K562 (cell line): Measurements from ENCODE around the gene ICOSLG. TPM values are rescaled to one million over a fixed set of nuclear protein-coding genes. Genes with fewer than 3 reads are reported as not detected.

Source experiments
- ATAC-seq: fragments of 200-7000 bp; cut with Tn5 transposase; 3 replicates; pipeline ENCODE4 v1.9.1; 2020; ENCODE audit warnings: moderate library complexity
- BruUV-seq: library from RNA; stranded (reverse); fragments of 400-500 nt; replicated peaks from 2 replicates; lab custom pipeline; 2021; lab: Mats Ljungman, UMichigan
- CTCF ChIA-PET: fragments of 300-600 bp; formaldehyde crosslinking; extraction: SDS; loops from one replicate; lab custom pipeline; 2021; ENCODE audit warnings: low intra/inter-chr PET ratio; lab: Yijun Ruan, JAX
- POLR2A ChIA-PET: fragments of 300-600, 350-650 bp; sonication (Branson Sonifier 250); formaldehyde crosslinking; extraction: SDS; loops from one replicate; lab custom pipeline; 2021; ENCODE audit warnings: antibody characterized with exemption, inconsistent platforms; lab: Yijun Ruan, JAX
- DNase-seq, 4 experiments: peaks; one replicate each; pipeline versions ENCODE4 v3.0.0 to v3.0.0-alpha.2; 2011 to 2018; ENCODE audit warnings: low spot score in 3 of 4, mixed read lengths in 3 of 4; ENCODE audit errors: extremely low read depth in 1 of 4
- FAIRE-seq: peaks from 2 replicates; lab custom pipeline; 2011; peaks lifted over from hg19 to GRCh38; lab: Jason Lieb, UNC
- H2AFZ ChIP-seq: 2 replicates; pipeline ENCODE4 v1.6.0; 2011; ENCODE audit warnings: low read depth, low read length, control low read depth, inconsistent platforms
- H3K27ac ChIP-seq: fragments of 200-600 bp; 3 replicates; pipeline ENCODE4 v1.8.0; 2011; ENCODE audit warnings: low read depth, mild to moderate bottlenecking, control low read depth, inconsistent platforms, low read length, moderate library complexity, mixed read lengths; ENCODE audit errors: extremely low read depth
- H3K27me3 ChIP-seq, 2 experiments: fragments of 300-600 bp in 1 of 2; 2 replicates in 1 of 2; 3 replicates in 1 of 2; pipeline versions ENCODE4 v1.6.0 to v1.8.0; 2011; ENCODE audit warnings: inconsistent platforms in 2 of 2, low read length in 2 of 2, mild to moderate bottlenecking in 1 of 2, mixed read lengths in 1 of 2, moderate library complexity in 1 of 2; ENCODE audit not compliant: control insufficient read depth in 2 of 2, insufficient read depth in 2 of 2
- H3K36me3 ChIP-seq: fragments of 300-600 bp; 3 replicates; pipeline ENCODE4 v1.8.0; 2011; ENCODE audit warnings: mild to moderate bottlenecking, low read length, inconsistent platforms; ENCODE audit not compliant: control insufficient read depth, insufficient read depth
- H3K4me1 ChIP-seq, 2 experiments: fragments of 200-600 bp in 1 of 2; replicated peaks in 1 of 2; 2 replicates in 1 of 2; 3 replicates in 1 of 2; pipeline versions ENCODE4 v1.5.1 to v1.8.0; 2011; ENCODE audit warnings: inconsistent platforms in 2 of 2, low read length in 2 of 2, mild to moderate bottlenecking in 1 of 2, mixed read lengths in 1 of 2, moderate library complexity in 1 of 2; ENCODE audit not compliant: control insufficient read depth in 2 of 2, insufficient read depth in 2 of 2
- H3K4me2 ChIP-seq: 2 replicates; pipeline ENCODE4 v1.6.1; 2011; ENCODE audit warnings: low read length, control low read depth, inconsistent platforms, mixed read lengths; ENCODE audit not compliant: insufficient read depth
- H3K4me3 ChIP-seq: fragments of 200-600 bp; sonication (generic), shearing (Covaris generic); 2 replicates; pipeline ENCODE4 v1.5.1; 2016; ENCODE audit warnings: control low read depth, inconsistent platforms
- H3K79me2 ChIP-seq: fragments of 200-600 bp; 3 replicates; pipeline ENCODE4 v1.8.0; 2011; ENCODE audit warnings: low read length, inconsistent platforms; ENCODE audit not compliant: control insufficient read depth, insufficient read depth
- H3K9ac ChIP-seq, 2 experiments: 2 replicates each; pipeline versions ENCODE4 v1.6.0 to v1.6.1; 2011; ENCODE audit warnings: low read depth in 2 of 2, low read length in 2 of 2, control low read depth in 1 of 2, inconsistent platforms in 1 of 2, mild to moderate bottlenecking in 1 of 2, mixed read lengths in 1 of 2; ENCODE audit not compliant: insufficient read depth in 1 of 2
- H3K9me1 ChIP-seq: one replicate; pipeline ENCODE4 v1.6.0; 2011; ENCODE audit warnings: inconsistent platforms, mild to moderate bottlenecking, low read length, moderate library complexity; ENCODE audit not compliant: control insufficient read depth, insufficient read depth
- H3K9me3 ChIP-seq: replicated peaks from 2 replicates; pipeline ENCODE4 v1.5.1; 2011; ENCODE audit warnings: low read depth, low read length, inconsistent platforms; ENCODE audit not compliant: control insufficient read depth, insufficient read depth
- H4K20me1 ChIP-seq: replicated peaks from 2 replicates; pipeline ENCODE4 v1.6.1; 2011; ENCODE audit warnings: low read length, inconsistent platforms, mixed read lengths; ENCODE audit not compliant: control insufficient read depth, insufficient read depth
- EP300 ChIP-seq: IDR thresholded peaks from 2 replicates; pipeline ENCODE4 v1.6.1; 2012; ENCODE audit warnings: low read length, improper control_type of control experiment
- FOXJ3 ChIP-seq: sonication (generic); formaldehyde crosslinking; IDR thresholded peaks from 2 replicates; pipeline ENCODE4 v1.4.0; 2020; ENCODE audit warnings: mild to moderate bottlenecking, missing genetic modification reagents
- HNRNPH1 ChIP-seq: fragments of 200-400 bp; formaldehyde crosslinking; optimal IDR thresholded peaks from 2 replicates; pipeline ENCODE3; 2017; ENCODE audit warnings: low read depth, mild to moderate bottlenecking, low read length, moderate library complexity
- KLF6 ChIP-seq: fragments of 250-450 bp; sonication (Bioruptor Pico); IDR thresholded peaks from 2 replicates; pipeline ENCODE4 v1.4.0; 2020; ENCODE audit warnings: mild to moderate bottlenecking, moderate library complexity, borderline replicate concordance
- SREBF2 ChIP-seq: sonication (generic); formaldehyde crosslinking; IDR thresholded peaks from 2 replicates; pipeline ENCODE4 v1.4.0; 2020; ENCODE audit warnings: mild to moderate bottlenecking, missing genetic modification reagents
- SUPT5H ChIP-seq: fragments of 450-650 bp; IDR thresholded peaks from 2 replicates; pipeline ENCODE4 v1.6.1; 2016
- U2AF1 ChIP-seq: fragments of 200-400 bp; formaldehyde crosslinking; optimal IDR thresholded peaks from 2 replicates; pipeline ENCODE3; 2017; ENCODE audit warnings: mild to moderate bottlenecking, low read depth, low read length, moderate library complexity
- WHSC1 ChIP-seq: IDR thresholded peaks from one replicate; pipeline ENCODE4 v1.6.1; 2012; ENCODE audit warnings: low read length, control low read depth, inconsistent platforms
- ZNF253 ChIP-seq: fragments of 250-450 bp; sonication (Bioruptor Pico); conservative IDR thresholded peaks from 2 replicates; pipeline ENCODE4 v1.6.1; 2021; ENCODE audit warnings: mild to moderate bottlenecking
- WGBS: fragments of 100-300 bp; shearing (Covaris generic); methylation state at CpG from one replicate; pipeline ENCODE4 v1.1.6; 2016; ENCODE audit warnings: low coverage, mixed read lengths; ENCODE audit not compliant: insufficient coverage; ENCODE audit errors: missing lambda C conversion rate; 5-methylcytosine and 5-hydroxymethylcytosine counted together
- in situ Hi-C: fragments of 300-500 bp; cut with MboI; formaldehyde crosslinking; loops from 4 replicates; pipeline ENCODE4 v1.15.0; 2018; ENCODE audit warnings: inconsistent platforms, mixed read lengths
- intact Hi-C: fragments of 100-400 bp; cut with micrococcal nuclease; formaldehyde crosslinking; loops from 2 replicates; pipeline ENCODE4 v1.14.2; 2022
- polyA plus RNA-seq, 8 experiments: library from polyadenylated mRNA; depleted of rRNA in 4 of 8; stranded (reverse) in 5 of 8; unstranded in 3 of 8; fragments of >200 nt; fragmentation: Nextera tagmentation in 2 of 8; fragmentation: Illumina TruSeq in 1 of 8; extraction: Ambion mirVana in 2 of 8; extraction: Trizol in 1 of 8; gene quantifications; 2 replicates each; pipeline versions ENCODE4 v1.2.1 to v1.2.3, GENCODE V29; 2011 to 2014; ENCODE audit warnings: inconsistent platforms in 1 of 8, missing spikeins in 1 of 8
- total RNA-seq, 7 experiments: library from RNA; depleted of rRNA in 6 of 7; stranded (reverse); fragments of >200 nt in 6 of 7; fragmentation: Illumina TruSeq in 2 of 7; extraction: Trizol in 2 of 7; gene quantifications; 2 replicates each; pipeline versions ENCODE4 v1.2.1 to v1.2.3, GENCODE V29; 2011 to 2021; ENCODE audit warnings: low replicate concordance in 1 of 7
- TF ChIP-seq, protein P1 (sequence below): sonication (generic); formaldehyde crosslinking; IDR thresholded peaks from 2 replicates; pipeline ENCODE4 v1.9.0; 2022; ENCODE audit warnings: mild to moderate bottlenecking, missing genetic modification reagents
- TF ChIP-seq, protein P2 (sequence below): fragments of 250-450 bp; sonication (Bioruptor Pico); IDR thresholded peaks from 2 replicates; pipeline ENCODE4 v1.9.0; 2021; ENCODE audit warnings: mild to moderate bottlenecking, inconsistent platforms

Gene ICOSLG
- total and polyA plus RNA-seq, 9 of the 15 experiments (the other 6 are each of a cell fraction or from before 2014, with no cell fraction given): 0.01 to 1.4 (median 0.15) TPM

DNA sequence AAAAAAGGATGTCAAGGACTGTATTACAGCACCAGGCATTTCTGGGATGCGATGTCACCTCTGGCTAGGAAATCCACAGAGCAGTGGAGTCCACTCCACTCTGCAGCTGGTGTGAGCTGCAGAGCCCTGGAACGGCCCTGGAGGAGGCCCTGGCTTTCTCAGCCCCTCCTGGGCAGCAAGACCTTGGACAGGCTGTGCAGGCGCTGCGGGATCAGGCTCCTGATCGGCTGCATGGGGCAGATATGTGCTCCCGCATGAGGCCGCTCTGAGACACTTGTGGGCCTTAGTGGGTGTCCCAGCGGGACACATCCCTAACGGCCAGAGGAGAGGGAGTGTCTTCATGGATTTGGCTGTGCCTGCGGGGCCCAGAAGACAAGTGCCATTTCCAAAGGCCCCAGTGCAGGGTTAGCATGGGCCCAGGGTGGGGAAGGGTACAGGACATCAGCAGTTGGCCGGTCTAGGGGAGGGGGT lies 14.8 kb upstream of the ICOSLG start:
- no peak for TF ChIP-seq SREBF2 (CRISPR knock-in tag)
- Histone ChIP-seq H4K20me1 (no peaks in the 10 kb centered on the region; the same call in 1 of the 2 replicates), H3K9me3 (no peaks in the 10 kb centered on the region), H3K36me3 (no peaks in the 10 kb centered on the region), H3K9me1 (no peaks in the 10 kb centered on the region), H3K4me1 (peaks cover 0 to 12% of the 10 kb centered on the region in 2 experiments; a peak in 2 of 5 replicates), H3K9ac (peak overlapping the region in 1 of 2 experiments; percentile 50; a peak in 1 of 4 replicates), H3K27me3 (peaks cover 36 to 59% of the 10 kb centered on the region in 2 experiments), H3K27ac (no peak overlapping the region), H3K4me2 (no peak overlapping the region), H3K4me3 (no peak overlapping the region), H2AFZ (no peak overlapping the region), H3K79me2 (no peaks in the 10 kb centered on the region)
- WGBS: 10% methylated on average over 11 of the region's 11 CpGs
- POLR2A ChIA-PET: no interaction called here
- intact Hi-C loops (no loop called here), in situ Hi-C loops (no loop called here)
- FAIRE-seq (no peak), ATAC-seq (0 out of 3 replicates have a peak, but pooled peaks have one; percentile 21), DNase-seq (peak in 1 of 4 experiments; percentile 10)
- BruUV-seq: no TSS peak
- CTCF ChIA-PET: no interaction called here

GRCh38 chr21:44253832-44254710 lies 13.3 kb upstream of the ICOSLG start:
- Histone ChIP-seq H3K9ac (0 out of 4 replicates have a peak overlapping the region, but pooled peaks of 1 of the 2 experiments have one; percentile 45), H4K20me1 (no peaks in the 10 kb centered on the region; the same call in 1 of the 2 replicates), H3K79me2 (no peaks in the 10 kb centered on the region), H3K4me3 (no peak overlapping the region), H3K9me1 (no peaks in the 10 kb centered on the region), H3K4me1 (peaks cover 0 to 12% of the 10 kb centered on the region in 2 experiments; a peak in 1 of 5 replicates), H3K9me3 (no peaks in the 10 kb centered on the region), H2AFZ (no peak overlapping the region), H3K36me3 (no peaks in the 10 kb centered on the region), H3K27ac (no peak overlapping the region), H3K27me3 (peaks cover 31 to 49% of the 10 kb centered on the region in 2 experiments), H3K4me2 (no peak overlapping the region)
- no TSS peak for BruUV-seq
- FAIRE-seq (no peak), DNase-seq (peak in 1 of 4 experiments; percentile 7), ATAC-seq (peak; percentile 36; the same call in 2 of the 3 replicates)
- intact Hi-C loops (no loop called here), in situ Hi-C loops (no loop called here)
- POLR2A ChIA-PET: interaction anchor here (0.9 to 1.0 kb wide), 2 partner anchors 11 to 12 kb away, joined by 3 read pairs; no protein-coding TSS in a partner anchor
- 7% methylated on average over 28 of the region's 29 CpGs for WGBS
- CTCF ChIA-PET: no interaction called here
- TF ChIP-seq WHSC1: no peak
- TF ChIP-seq SUPT5H: no peak
- no peak for TF ChIP-seq FOXJ3 (CRISPR knock-in tag)
- no peak for TF ChIP-seq KLF6 (CRISPR knock-in tag)
- TF ChIP-seq, protein P1, sequence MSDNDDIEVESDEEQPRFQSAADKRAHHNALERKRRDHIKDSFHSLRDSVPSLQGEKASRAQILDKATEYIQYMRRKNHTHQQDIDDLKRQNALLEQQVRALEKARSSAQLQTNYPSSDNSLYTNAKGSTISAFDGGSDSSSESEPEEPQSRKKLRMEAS (CRISPR knock-in tag): no peak
- TF ChIP-seq HNRNPH1: no peak
- no peak for TF ChIP-seq U2AF1
- TF ChIP-seq ZNF253 (CRISPR knock-in tag): no peak
- TF ChIP-seq EP300: no peak
- TF ChIP-seq, protein P2, sequence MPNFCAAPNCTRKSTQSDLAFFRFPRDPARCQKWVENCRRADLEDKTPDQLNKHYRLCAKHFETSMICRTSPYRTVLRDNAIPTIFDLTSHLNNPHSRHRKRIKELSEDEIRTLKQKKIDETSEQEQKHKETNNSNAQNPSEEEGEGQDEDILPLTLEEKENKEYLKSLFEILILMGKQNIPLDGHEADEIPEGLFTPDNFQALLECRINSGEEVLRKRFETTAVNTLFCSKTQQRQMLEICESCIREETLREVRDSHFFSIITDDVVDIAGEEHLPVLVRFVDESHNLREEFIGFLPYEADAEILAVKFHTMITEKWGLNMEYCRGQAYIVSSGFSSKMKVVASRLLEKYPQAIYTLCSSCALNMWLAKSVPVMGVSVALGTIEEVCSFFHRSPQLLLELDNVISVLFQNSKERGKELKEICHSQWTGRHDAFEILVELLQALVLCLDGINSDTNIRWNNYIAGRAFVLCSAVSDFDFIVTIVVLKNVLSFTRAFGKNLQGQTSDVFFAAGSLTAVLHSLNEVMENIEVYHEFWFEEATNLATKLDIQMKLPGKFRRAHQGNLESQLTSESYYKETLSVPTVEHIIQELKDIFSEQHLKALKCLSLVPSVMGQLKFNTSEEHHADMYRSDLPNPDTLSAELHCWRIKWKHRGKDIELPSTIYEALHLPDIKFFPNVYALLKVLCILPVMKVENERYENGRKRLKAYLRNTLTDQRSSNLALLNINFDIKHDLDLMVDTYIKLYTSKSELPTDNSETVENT (CRISPR knock-in tag): no peak
